AG09319 (cell line): ENCODE results near the gene EFR3B.
"Not testable (repeated sequence)": the region's sequence is repeated elsewhere in the genome, so short reads cannot be mapped to it uniquely, and the experiment has no call there.

Experiments used
- DNase-seq: peaks from one replicate; pipeline ENCODE4 v3.0.0-alpha.2; 2010; ENCODE audit warnings: low read depth; ENCODE audit errors: extremely low read depth
- CTCF ChIP-seq: IDR thresholded peaks from 2 replicates; pipeline ENCODE4 v1.5.1; 2011; ENCODE audit warnings: low read depth, mild to moderate bottlenecking, inconsistent platforms, low read length, moderate library complexity

Gene EFR3B

GRCh38 chr2:25090801-25091200 lies 48.9 kb downstream of the EFR3B start:
- no peak for TF ChIP-seq CTCF
- no peak for DNase-seq

- no peak for DNase-seq
- no peak for TF ChIP-seq CTCF
Observed at GRCh38 chr2:25091265-25091664, 49.4 kb downstream of the EFR3B start.

- TF ChIP-seq CTCF, result no peak
Observed at GRCh38 chr2:25098056-25098455, 56.2 kb downstream of the EFR3B start.

GRCh38 chr2:25098670-25099486 lies 57.0 kb downstream of the EFR3B start:
- peak; percentile 49 for DNase-seq
- no peak for TF ChIP-seq CTCF

More at GRCh38 chr2:25098056-25098455, 56.2 kb downstream of the EFR3B start:
- DNase-seq, result no peak

GRCh38 chr2:25102352-25102751 lies 60.5 kb downstream of the EFR3B start:
- DNase-seq, result not testable (repeated sequence)

DNA sequence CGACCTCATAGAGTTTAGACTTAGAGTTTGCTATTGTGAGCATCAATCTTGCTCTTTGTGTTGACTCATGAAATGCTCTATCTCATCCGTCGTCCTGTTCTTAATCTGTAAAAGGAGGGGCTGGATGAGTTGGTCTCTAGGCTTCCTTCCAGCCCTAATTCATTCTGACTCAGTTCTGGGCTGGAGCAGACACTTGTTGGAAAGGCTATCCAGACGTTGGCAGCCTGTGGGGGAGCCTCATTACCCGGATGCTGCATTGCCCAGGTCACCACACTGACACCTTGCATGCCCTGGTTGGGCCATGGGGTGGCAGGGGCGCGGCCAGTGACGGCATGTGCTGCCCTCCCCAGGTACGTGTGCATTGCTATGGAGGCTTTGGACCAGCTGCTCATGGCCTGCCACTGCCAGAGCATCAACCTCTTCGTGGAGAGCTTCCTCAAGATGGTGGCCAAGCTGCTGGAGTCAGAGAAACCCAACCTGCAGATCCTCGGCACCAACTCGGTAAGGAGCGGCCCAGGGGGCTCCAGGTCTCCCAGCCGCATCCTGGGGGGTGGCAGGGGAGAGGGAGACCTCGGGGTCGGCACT lies 61.5 kb downstream of the EFR3B start:
- DNase-seq, result peak; percentile 52
- no peak for TF ChIP-seq CTCF

DNA sequence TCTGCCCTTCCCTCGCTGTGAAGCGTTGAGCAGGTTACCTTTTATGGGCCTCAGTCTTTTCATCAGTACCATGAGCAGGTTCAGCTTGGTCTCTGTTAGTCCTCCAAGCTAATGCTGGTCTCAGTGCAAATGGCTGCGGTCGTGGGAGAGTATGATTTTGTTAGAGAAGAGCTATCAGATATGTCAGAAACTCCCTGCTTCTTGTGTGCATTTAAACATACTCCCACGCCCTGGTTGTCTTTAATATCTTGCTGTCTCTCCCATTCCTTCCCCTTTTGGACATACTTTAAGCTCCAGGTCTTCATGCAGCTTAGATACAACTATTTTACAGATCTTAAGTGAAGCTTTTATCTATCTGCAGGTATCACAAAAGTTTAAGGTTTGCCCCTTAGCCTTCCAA lies 62.9 kb downstream of the EFR3B start:
- DNase-seq, result no peak
- no peak for TF ChIP-seq CTCF
